ENCODE data around the gene STIM2. TPM values are rescaled to one million over a fixed set of nuclear protein-coding genes. Genes with fewer than 3 reads are reported as not detected.
A peak's percentile ranks its signal among the peaks of the same experiment; 100 is the strongest.

STIM2 gene
- total RNA-seq, 2 donors from 2014 or later, result 20.7 to 30.3 TPM

DNA sequence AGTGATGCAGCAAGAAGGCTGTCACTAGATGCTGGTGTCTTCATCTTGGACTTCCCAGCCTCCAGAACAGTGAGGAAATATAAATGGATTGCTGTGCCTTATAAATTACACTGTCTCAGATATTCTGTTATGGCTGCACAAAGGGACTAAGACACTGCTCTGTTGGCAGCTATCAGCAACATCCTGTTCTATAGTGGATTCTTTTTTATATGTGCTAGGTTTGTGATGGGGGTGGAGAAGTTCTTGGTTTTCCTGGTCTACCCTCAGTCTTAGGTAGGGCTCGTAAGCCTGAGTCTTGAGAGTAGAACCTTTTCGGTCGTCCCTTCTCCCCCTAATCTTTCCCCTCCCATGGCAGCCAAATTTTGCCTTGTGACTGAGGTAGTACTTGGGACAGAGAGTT, 17.3 kb downstream of the STIM2 start:
- intact Hi-C loops (cut with DNase I), result no loop called here
- Histone ChIP-seq H3K36me3 (no peaks in the 10 kb centered on the region), H3K9ac (ENCODE audit: low read depth in 2 of 2, low read length in 2 of 2) (no peak overlapping the region), H3K27me3 (no peaks in the 10 kb centered on the region), H3K27ac (no peak overlapping the region), H3K9me3 (no peaks in the 10 kb centered on the region), H3K4me3 (no peak overlapping the region), H3K4me1 (no peaks in the 10 kb centered on the region)
- no peak for DNase-seq
- TF ChIP-seq, protein P1, sequence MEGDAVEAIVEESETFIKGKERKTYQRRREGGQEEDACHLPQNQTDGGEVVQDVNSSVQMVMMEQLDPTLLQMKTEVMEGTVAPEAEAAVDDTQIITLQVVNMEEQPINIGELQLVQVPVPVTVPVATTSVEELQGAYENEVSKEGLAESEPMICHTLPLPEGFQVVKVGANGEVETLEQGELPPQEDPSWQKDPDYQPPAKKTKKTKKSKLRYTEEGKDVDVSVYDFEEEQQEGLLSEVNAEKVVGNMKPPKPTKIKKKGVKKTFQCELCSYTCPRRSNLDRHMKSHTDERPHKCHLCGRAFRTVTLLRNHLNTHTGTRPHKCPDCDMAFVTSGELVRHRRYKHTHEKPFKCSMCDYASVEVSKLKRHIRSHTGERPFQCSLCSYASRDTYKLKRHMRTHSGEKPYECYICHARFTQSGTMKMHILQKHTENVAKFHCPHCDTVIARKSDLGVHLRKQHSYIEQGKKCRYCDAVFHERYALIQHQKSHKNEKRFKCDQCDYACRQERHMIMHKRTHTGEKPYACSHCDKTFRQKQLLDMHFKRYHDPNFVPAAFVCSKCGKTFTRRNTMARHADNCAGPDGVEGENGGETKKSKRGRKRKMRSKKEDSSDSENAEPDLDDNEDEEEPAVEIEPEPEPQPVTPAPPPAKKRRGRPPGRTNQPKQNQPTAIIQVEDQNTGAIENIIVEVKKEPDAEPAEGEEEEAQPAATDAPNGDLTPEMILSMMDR (IDR thresholded peaks at IDR 0.05), result no peak

DNA sequence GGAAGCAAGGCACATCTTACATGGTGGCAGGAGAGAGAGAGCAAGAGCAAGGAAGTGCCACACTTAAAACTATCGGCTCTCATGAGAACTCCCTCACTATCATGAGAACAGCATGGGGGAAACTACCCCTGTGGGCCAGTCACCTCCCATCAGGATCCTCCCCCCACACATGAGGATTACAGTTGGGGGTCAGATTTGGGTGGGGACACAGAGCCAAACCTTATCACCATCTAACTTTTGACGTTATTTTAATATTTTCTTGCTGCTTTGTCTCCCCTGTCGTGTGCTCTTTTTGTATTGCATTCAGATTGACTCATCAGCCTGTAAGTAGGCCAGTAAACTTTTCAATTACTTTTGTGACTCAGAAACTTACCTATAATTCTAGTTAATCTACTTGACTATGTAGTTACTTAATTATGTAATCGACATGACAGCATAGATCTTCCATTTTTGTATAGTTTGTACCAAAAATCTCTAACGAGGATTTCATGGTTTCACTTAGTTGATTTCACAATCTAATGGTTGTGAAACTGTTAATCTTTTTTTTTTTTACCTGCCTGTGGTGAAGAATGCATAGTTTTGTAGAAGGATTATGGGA, 18.3 kb downstream of the STIM2 start:
- no peak overlapping the region for H3K4me3 ChIP-seq
- TF ChIP-seq, protein P1 (IDR thresholded peaks at IDR 0.05), result no peak
- no peaks in the 10 kb centered on the region for H3K4me1 ChIP-seq
- no peak overlapping the region for H3K27ac ChIP-seq
- H3K36me3 ChIP-seq, result no peaks in the 10 kb centered on the region
- no peak for DNase-seq
- intact Hi-C loops (cut with DNase I), result no loop called here
- H3K9ac ChIP-seq (ENCODE audit: low read depth in 2 of 2, low read length in 2 of 2), result no peak overlapping the region
- H3K9me3 ChIP-seq, result no peaks in the 10 kb centered on the region
- H3K27me3 ChIP-seq, result no peaks in the 10 kb centered on the region

DNA sequence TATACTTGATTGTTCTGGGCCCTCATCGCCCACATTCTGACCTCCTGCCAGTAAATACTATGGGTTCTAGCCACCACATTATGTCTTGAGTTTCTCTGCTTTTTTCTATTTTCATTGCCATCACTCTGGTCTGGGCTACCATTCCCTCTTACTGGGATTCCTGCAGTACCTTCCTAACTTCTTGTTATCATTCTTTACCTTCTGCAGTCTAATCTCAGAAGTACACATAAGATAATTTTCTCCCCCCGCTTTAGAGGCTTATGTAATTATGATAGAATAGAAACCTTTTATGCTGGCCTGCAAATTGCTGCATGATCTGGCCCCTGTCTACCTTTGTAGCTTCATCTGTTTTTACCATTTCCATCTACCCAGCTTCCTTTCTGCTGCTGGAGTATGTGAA, 19.2 kb downstream of the STIM2 start:
- TF ChIP-seq, protein P1 (IDR thresholded peaks at IDR 0.05), result no peak
- Histone ChIP-seq H3K9me3 (no peaks in the 10 kb centered on the region), H3K27me3 (no peaks in the 10 kb centered on the region), H3K27ac (no peak overlapping the region), H3K36me3 (no peaks in the 10 kb centered on the region), H3K4me1 (no peaks in the 10 kb centered on the region), H3K9ac (ENCODE audit: low read depth in 2 of 2, low read length in 2 of 2) (no peak overlapping the region), H3K4me3 (no peak overlapping the region)
- intact Hi-C loops (cut with DNase I), result no loop called here
- DNase-seq, result no peak

DNA sequence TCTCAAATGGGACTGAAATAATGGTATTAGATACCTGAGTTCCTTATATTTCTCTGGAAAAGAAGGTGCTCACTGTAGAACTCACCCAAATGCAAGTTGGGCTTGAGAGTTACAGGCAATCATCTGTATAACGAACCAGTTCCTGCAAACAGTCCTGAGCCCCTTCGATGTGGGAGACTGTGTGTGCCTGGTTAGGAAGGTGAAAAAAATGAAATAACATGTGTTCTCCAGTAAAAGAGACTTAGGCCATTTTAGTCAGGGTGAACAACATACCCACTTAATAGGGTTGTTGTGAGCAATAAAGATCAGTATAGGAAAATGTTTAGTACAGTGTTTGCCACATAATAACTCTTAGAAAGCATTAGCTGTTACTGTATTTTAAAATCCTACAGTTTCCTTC, 23.4 kb downstream of the STIM2 start:
- no peaks in the 10 kb centered on the region for H3K27me3 ChIP-seq
- H3K4me3 ChIP-seq, result no peak overlapping the region
- intact Hi-C loops (cut with DNase I), result no loop called here
- TF ChIP-seq, protein P1 (IDR thresholded peaks at IDR 0.05), result no peak
- no peaks in the 10 kb centered on the region for H3K9me3 ChIP-seq
- no peak overlapping the region for H3K27ac ChIP-seq
- no peak for DNase-seq
- H3K9ac ChIP-seq (ENCODE audit: low read depth in 2 of 2, low read length in 2 of 2), result no peak overlapping the region
- H3K4me1 ChIP-seq, result no peaks in the 10 kb centered on the region
- H3K36me3 ChIP-seq, result no peaks in the 10 kb centered on the region

GRCh38 chr4:26884486-26884988, 23.9 kb downstream of the STIM2 start:
- Histone ChIP-seq H3K9me3 (no peaks in the 10 kb centered on the region), H3K27me3 (no peaks in the 10 kb centered on the region), H3K9ac (ENCODE audit: low read depth in 2 of 2, low read length in 2 of 2) (no peak overlapping the region), H3K4me3 (no peak overlapping the region), H3K36me3 (no peaks in the 10 kb centered on the region), H3K27ac (peak overlapping the region; percentile 11), H3K4me1 (no peaks in the 10 kb centered on the region)
- TF ChIP-seq, protein P1 (IDR thresholded peaks at IDR 0.05), result no peak
- no peak for DNase-seq
- intact Hi-C loops (cut with DNase I), result no loop called here

Measured in colonic mucosa (tissue), 4 donors.